ENCODE measurements around the gene BRPF3.

DNA sequence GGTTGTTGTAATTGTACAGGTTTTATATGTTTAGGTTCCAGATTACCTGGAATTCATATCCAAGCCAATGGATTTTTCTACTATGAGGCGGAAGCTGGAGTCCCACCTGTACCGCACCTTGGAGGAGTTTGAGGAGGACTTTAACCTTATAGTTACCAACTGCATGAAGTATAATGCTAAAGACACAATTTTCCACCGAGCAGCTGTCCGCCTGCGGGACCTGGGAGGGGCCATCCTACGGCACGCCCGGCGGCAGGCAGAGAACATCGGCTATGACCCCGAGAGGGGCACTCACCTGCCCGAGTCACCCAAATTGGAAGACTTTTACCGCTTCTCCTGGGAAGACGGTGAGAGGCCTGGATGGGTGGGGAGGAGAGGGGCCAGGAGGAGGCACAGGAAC is 13.6 kb downstream of the BRPF3 start:
- TF ChIP-seq, protein P1, sequence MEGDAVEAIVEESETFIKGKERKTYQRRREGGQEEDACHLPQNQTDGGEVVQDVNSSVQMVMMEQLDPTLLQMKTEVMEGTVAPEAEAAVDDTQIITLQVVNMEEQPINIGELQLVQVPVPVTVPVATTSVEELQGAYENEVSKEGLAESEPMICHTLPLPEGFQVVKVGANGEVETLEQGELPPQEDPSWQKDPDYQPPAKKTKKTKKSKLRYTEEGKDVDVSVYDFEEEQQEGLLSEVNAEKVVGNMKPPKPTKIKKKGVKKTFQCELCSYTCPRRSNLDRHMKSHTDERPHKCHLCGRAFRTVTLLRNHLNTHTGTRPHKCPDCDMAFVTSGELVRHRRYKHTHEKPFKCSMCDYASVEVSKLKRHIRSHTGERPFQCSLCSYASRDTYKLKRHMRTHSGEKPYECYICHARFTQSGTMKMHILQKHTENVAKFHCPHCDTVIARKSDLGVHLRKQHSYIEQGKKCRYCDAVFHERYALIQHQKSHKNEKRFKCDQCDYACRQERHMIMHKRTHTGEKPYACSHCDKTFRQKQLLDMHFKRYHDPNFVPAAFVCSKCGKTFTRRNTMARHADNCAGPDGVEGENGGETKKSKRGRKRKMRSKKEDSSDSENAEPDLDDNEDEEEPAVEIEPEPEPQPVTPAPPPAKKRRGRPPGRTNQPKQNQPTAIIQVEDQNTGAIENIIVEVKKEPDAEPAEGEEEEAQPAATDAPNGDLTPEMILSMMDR (IDR thresholded peaks at IDR 0.05; ENCODE audit: poor library complexity, severe bottlenecking): no peak
- TF ChIP-seq POLR2AphosphoS5 (IDR thresholded peaks at IDR 0.05) (no peak), TAF1 (IDR thresholded peaks at IDR 0.05; ENCODE audit: low read depth) (no peak), EZH2 (IDR thresholded peaks at IDR 0.05; ENCODE audit: borderline replicate concordance, insufficient read depth, low read length, poor library complexity, severe bottlenecking) (no peak), EP300 (conservative IDR thresholded peaks at IDR 0.05; ENCODE audit: poor library complexity, severe bottlenecking) (no peak)
- TF ChIP-seq, protein P2, sequence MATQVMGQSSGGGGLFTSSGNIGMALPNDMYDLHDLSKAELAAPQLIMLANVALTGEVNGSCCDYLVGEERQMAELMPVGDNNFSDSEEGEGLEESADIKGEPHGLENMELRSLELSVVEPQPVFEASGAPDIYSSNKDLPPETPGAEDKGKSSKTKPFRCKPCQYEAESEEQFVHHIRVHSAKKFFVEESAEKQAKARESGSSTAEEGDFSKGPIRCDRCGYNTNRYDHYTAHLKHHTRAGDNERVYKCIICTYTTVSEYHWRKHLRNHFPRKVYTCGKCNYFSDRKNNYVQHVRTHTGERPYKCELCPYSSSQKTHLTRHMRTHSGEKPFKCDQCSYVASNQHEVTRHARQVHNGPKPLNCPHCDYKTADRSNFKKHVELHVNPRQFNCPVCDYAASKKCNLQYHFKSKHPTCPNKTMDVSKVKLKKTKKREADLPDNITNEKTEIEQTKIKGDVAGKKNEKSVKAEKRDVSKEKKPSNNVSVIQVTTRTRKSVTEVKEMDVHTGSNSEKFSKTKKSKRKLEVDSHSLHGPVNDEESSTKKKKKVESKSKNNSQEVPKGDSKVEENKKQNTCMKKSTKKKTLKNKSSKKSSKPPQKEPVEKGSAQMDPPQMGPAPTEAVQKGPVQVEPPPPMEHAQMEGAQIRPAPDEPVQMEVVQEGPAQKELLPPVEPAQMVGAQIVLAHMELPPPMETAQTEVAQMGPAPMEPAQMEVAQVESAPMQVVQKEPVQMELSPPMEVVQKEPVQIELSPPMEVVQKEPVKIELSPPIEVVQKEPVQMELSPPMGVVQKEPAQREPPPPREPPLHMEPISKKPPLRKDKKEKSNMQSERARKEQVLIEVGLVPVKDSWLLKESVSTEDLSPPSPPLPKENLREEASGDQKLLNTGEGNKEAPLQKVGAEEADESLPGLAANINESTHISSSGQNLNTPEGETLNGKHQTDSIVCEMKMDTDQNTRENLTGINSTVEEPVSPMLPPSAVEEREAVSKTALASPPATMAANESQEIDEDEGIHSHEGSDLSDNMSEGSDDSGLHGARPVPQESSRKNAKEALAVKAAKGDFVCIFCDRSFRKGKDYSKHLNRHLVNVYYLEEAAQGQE (IDR thresholded peaks at IDR 0.05; ENCODE audit: borderline replicate concordance): no peak
